H1 (cell line): ENCODE results near the gene SPAG17. TPM values are rescaled to one million over a fixed set of nuclear protein-coding genes. Genes with fewer than 3 reads are reported as not detected.

Source experiments
- CTCF ChIA-PET: fragments of 300-600 bp; sonication (Branson Sonifier 250); formaldehyde crosslinking; loops from one replicate; lab custom pipeline; 2021; ENCODE audit not compliant: partially characterized antibody; lab: Charles Lee
- POLR2A ChIA-PET: fragments of 300-600 bp; sonication (Branson Sonifier 250); formaldehyde crosslinking; loops from one replicate; lab custom pipeline; 2021; ENCODE audit warnings: inconsistent platforms; ENCODE audit not compliant: partially characterized antibody; lab: Charles Lee
- DNase-seq, 2 experiments: peaks; one replicate each; pipeline versions ENCODE4 v3.0.0 to v3.0.0-alpha.2; 2010 to 2022; ENCODE audit warnings: low spot score in 2 of 2, low read depth in 1 of 2, mixed read lengths in 1 of 2
- FAIRE-seq: peaks from 2 replicates; lab custom pipeline; 2011; peaks lifted over from hg19 to GRCh38; lab: Jason Lieb, UNC
- H2AFZ ChIP-seq: 2 replicates; pipeline ENCODE4 v1.8.1; 2012; ENCODE audit warnings: low read length, inconsistent platforms
- H2AK5ac ChIP-seq: 2 replicates; pipeline ENCODE4 v1.6.1; 2013; ENCODE audit warnings: low read depth, low read length
- H2BK120ac ChIP-seq: replicated peaks from 2 replicates; pipeline ENCODE3; 2013; ENCODE audit warnings: low read depth, low read length, inconsistent platforms
- H2BK12ac ChIP-seq: 2 replicates; pipeline ENCODE4 v1.6.1; 2013; ENCODE audit warnings: low read depth, low read length
- H2BK15ac ChIP-seq: 2 replicates; pipeline ENCODE4 v1.6.1; 2013; ENCODE audit warnings: low read length
- H2BK20ac ChIP-seq: 2 replicates; pipeline ENCODE4 v1.6.1; 2013; ENCODE audit warnings: low read length
- H2BK5ac ChIP-seq: 2 replicates; pipeline ENCODE4 v1.6.1; 2013; ENCODE audit warnings: low read depth, low read length
- H3K14ac ChIP-seq: 2 replicates; pipeline ENCODE4 v1.6.1; 2013; ENCODE audit warnings: inconsistent platforms; ENCODE audit not compliant: insufficient read length
- H3K18ac ChIP-seq: 2 replicates; pipeline ENCODE4 v1.6.1; 2013; ENCODE audit warnings: low read length; ENCODE audit errors: extremely low read depth
- H3K23ac ChIP-seq: 2 replicates; pipeline ENCODE4 v1.6.1; 2013; ENCODE audit warnings: inconsistent platforms; ENCODE audit not compliant: insufficient read length
- H3K23me2 ChIP-seq: 2 replicates; pipeline ENCODE4 v1.6.1; 2013; ENCODE audit warnings: low read depth, low read length
- H3K27ac ChIP-seq: 2 replicates; pipeline ENCODE4 v1.6.1; 2011; ENCODE audit warnings: low read depth, low read length, inconsistent platforms
- H3K27me3 ChIP-seq, 4 experiments: replicated peaks in 1 of 4; 1 replicate in 1 of 4; 2 replicates in 3 of 4; pipeline versions ENCODE4 v1.6.1 to v1.8.1; 2011 to 2013; ENCODE audit warnings: low read length in 3 of 4, mild to moderate bottlenecking in 3 of 4, inconsistent platforms in 2 of 4, mixed read lengths in 2 of 4, moderate library complexity in 1 of 4; ENCODE audit not compliant: control insufficient read depth in 3 of 4, insufficient read depth in 3 of 4; ENCODE audit errors: extremely low read depth in 1 of 4
- H3K36me3 ChIP-seq, 4 experiments: 2 replicates each; pipeline versions ENCODE4 v1.6.1 to v1.8.1; 2011 to 2013; ENCODE audit warnings: mild to moderate bottlenecking in 4 of 4, low read length in 3 of 4, moderate library complexity in 2 of 4, control low read depth in 1 of 4, inconsistent platforms in 1 of 4; ENCODE audit not compliant: insufficient read depth in 4 of 4, control insufficient read depth in 2 of 4
- H3K4ac ChIP-seq: replicated peaks from 2 replicates; pipeline ENCODE3; 2013; ENCODE audit warnings: low read length, low read depth, mixed read lengths, inconsistent platforms; ENCODE audit not compliant: insufficient read length
- H3K4me1 ChIP-seq, 4 experiments: replicated peaks in 1 of 4; 1 replicate in 1 of 4; 2 replicates in 3 of 4; pipeline versions ENCODE4 v1.6.1 to v1.8.1; 2011 to 2013; ENCODE audit warnings: low read length in 3 of 4, inconsistent platforms in 2 of 4, mixed read lengths in 1 of 4; ENCODE audit not compliant: insufficient read depth in 4 of 4, control insufficient read depth in 3 of 4
- H3K4me2 ChIP-seq, 2 experiments: 2 replicates each; pipeline versions ENCODE4 v1.6.1 to v1.8.1; 2011 to 2013; ENCODE audit warnings: low read depth in 2 of 2, low read length in 2 of 2, control low read depth in 1 of 2, inconsistent platforms in 1 of 2, mild to moderate bottlenecking in 1 of 2; ENCODE audit not compliant: insufficient read depth in 1 of 2
- H3K4me3 ChIP-seq, 4 experiments: fragments of 200-600, 300-600 bp in 1 of 4; sonication (generic), shearing (Covaris generic), sonication (Bioruptor Twin) in 1 of 4; 2 replicates each; pipeline versions ENCODE4 v1.5.1 to v1.8.1; 2011 to 2016; ENCODE audit warnings: low read length in 4 of 4, low read depth in 3 of 4, control low read depth in 2 of 4, inconsistent platforms in 2 of 4, mild to moderate bottlenecking in 2 of 4, mixed read lengths in 1 of 4, moderate library complexity in 1 of 4; ENCODE audit not compliant: insufficient read depth in 2 of 4; ENCODE audit errors: extremely low read depth in 1 of 4
- H3K56ac ChIP-seq: replicated peaks from 2 replicates; pipeline ENCODE3; 2013; ENCODE audit warnings: low read depth, mild to moderate bottlenecking, mixed read lengths, low read length, inconsistent platforms; ENCODE audit not compliant: insufficient read length
- H3K79me1 ChIP-seq: 2 replicates; pipeline ENCODE4 v1.6.1; 2013; ENCODE audit warnings: low read depth, low read length, control low read depth
- H3K79me2 ChIP-seq, 2 experiments: 2 replicates each; pipeline versions ENCODE4 v1.6.1 to v1.8.1; 2012 to 2013; ENCODE audit warnings: low read length in 2 of 2, mild to moderate bottlenecking in 2 of 2, inconsistent platforms in 1 of 2; ENCODE audit not compliant: insufficient read depth in 2 of 2, control insufficient read depth in 1 of 2
- H3K9ac ChIP-seq, 4 experiments: replicated peaks in 1 of 4; 1 replicate in 1 of 4; 2 replicates in 3 of 4; pipeline versions ENCODE4 v1.6.1 to v1.8.1; 2011 to 2013; ENCODE audit warnings: low read depth in 3 of 4, low read length in 3 of 4, control low read depth in 2 of 4, mild to moderate bottlenecking in 2 of 4, moderate library complexity in 2 of 4, inconsistent platforms in 1 of 4; ENCODE audit errors: extremely low read depth in 1 of 4
- H3K9me3 ChIP-seq, 2 experiments: 2 replicates each; pipeline versions ENCODE4 v1.6.1 to v1.8.1; 2012 to 2013; ENCODE audit warnings: mild to moderate bottlenecking in 2 of 2, moderate library complexity in 2 of 2, control low read depth in 1 of 2, inconsistent platforms in 1 of 2, low read depth in 1 of 2, low read length in 1 of 2, mixed read lengths in 1 of 2; ENCODE audit not compliant: insufficient read depth in 2 of 2
- H4K20me1 ChIP-seq, 2 experiments: replicated peaks in 1 of 2; 2 replicates each; pipeline versions ENCODE3 to v1.8.1; 2011 to 2013; ENCODE audit warnings: inconsistent platforms in 2 of 2, low read length in 2 of 2, mild to moderate bottlenecking in 1 of 2; ENCODE audit not compliant: insufficient read depth in 2 of 2, control insufficient read depth in 1 of 2
- H4K5ac ChIP-seq: 2 replicates; pipeline ENCODE4 v1.6.1; 2013; ENCODE audit warnings: low read length, low read depth, mixed read lengths, inconsistent platforms; ENCODE audit not compliant: insufficient read length
- H4K8ac ChIP-seq: 2 replicates; pipeline ENCODE4 v1.8.0; 2013; ENCODE audit warnings: mild to moderate bottlenecking, moderate library complexity, low read length, inconsistent platforms; ENCODE audit not compliant: insufficient read depth; ENCODE audit errors: extremely low read depth
- H4K91ac ChIP-seq: replicated peaks from 2 replicates; pipeline ENCODE3; 2013; ENCODE audit warnings: low read length, mixed read lengths, inconsistent platforms; ENCODE audit not compliant: insufficient read length
- ASH2L ChIP-seq: fragments of 200-600, 300-600 bp; sonication (generic); IDR thresholded peaks from one replicate; pipeline ENCODE4 v1.7.1; 2017; ENCODE audit warnings: low read length
- BRCA1 ChIP-seq: IDR thresholded peaks from 2 replicates; pipeline ENCODE4 v1.6.1; 2012; ENCODE audit warnings: low read depth, low read length, improper control_type of control experiment
- CBX5 ChIP-seq: fragments of 300-800, 300-1000 bp; sonication (generic); IDR thresholded peaks from 2 replicates; pipeline ENCODE4 v1.7.1; 2016; ENCODE audit warnings: antibody characterized with exemption, low read length, low read depth
- CREB1 ChIP-seq: IDR thresholded peaks from 2 replicates; pipeline ENCODE4 v1.6.1; 2012; ENCODE audit warnings: inconsistent platforms
- CTBP2 ChIP-seq: IDR thresholded peaks from 2 replicates; pipeline ENCODE4 v1.7.0; 2011; ENCODE audit warnings: borderline replicate concordance, mild to moderate bottlenecking, moderate library complexity, mixed read lengths, low read length; ENCODE audit not compliant: insufficient read depth, insufficient read length
- HDAC6 ChIP-seq: IDR thresholded peaks from one replicate; pipeline ENCODE4 v1.7.1; 2012; ENCODE audit warnings: low read depth, mild to moderate bottlenecking, inconsistent platforms, low read length, moderate library complexity
- JUN ChIP-seq: IDR thresholded peaks from 2 replicates; pipeline ENCODE4 v1.6.1; 2011; ENCODE audit warnings: low read depth, mild to moderate bottlenecking, improper control_type of control experiment, low read length
- POLR2A ChIP-seq, 2 experiments: IDR thresholded peaks; 1 replicate in 1 of 2; 2 replicates in 1 of 2; pipeline ENCODE4 v1.6.1; 2011; ENCODE audit warnings: low read depth in 2 of 2, low read length in 2 of 2, mild to moderate bottlenecking in 2 of 2; ENCODE audit errors: control extremely low read depth in 1 of 2
- RFX5 ChIP-seq: IDR thresholded peaks from 2 replicates; pipeline ENCODE4 v1.6.1; 2011; ENCODE audit warnings: low read depth, low read length, improper control_type of control experiment, borderline replicate concordance
- TAF7 ChIP-seq: optimal IDR thresholded peaks from 2 replicates; pipeline ENCODE3; 2011; ENCODE audit warnings: low read depth, mild to moderate bottlenecking, inconsistent platforms, low read length, moderate library complexity, borderline replicate concordance
- ZNF274 ChIP-seq: IDR thresholded peaks from 2 replicates; pipeline ENCODE4 v1.7.0; 2012; ENCODE audit warnings: low read length, borderline replicate concordance; ENCODE audit errors: extremely low read depth
- WGBS, 2 experiments: shearing (Covaris generic) in 1 of 2; methylation state at CpG; one replicate each; pipeline versions ENCODE4 v1.1.6 to v1.1.7; 2013 to 2015; ENCODE audit warnings: low lambda C conversion rate in 2 of 2, mixed read lengths in 2 of 2, inconsistent platforms in 1 of 2, low coverage in 1 of 2, missing lambda C conversion rate in 1 of 2; ENCODE audit not compliant: insufficient replicate concordance in 2 of 2, insufficient coverage in 1 of 2, insufficient read length in 1 of 2; ENCODE audit errors: extremely low coverage in 1 of 2, missing lambda C conversion rate in 1 of 2; 5-methylcytosine and 5-hydroxymethylcytosine counted together
- polyA plus RNA-seq, 7 experiments: library from polyadenylated mRNA; depleted of rRNA in 3 of 7; stranded (reverse) in 5 of 7; unstranded in 2 of 7; fragments of >200 nt in 5 of 7; fragments of 200-250 nt in 2 of 7; gene quantifications; 1 replicate in 5 of 7; 2 replicates in 1 of 7; 4 replicates in 1 of 7; pipeline versions ENCODE4 v1.2.1 to v1.2.3, GENCODE V29; 2011 to 2013; ENCODE audit warnings: missing spikeins in 2 of 7, mixed read lengths in 2 of 7
- total RNA-seq: library from RNA; stranded (reverse); fragmentation: NEBNext Ultra II Directional; extraction: Animal tissue kit (Norgen Biotek cat#: 25700); gene quantifications from 2 replicates; pipeline ENCODE4 v1.2.1, GENCODE V29; 2021
- TF ChIP-seq, protein P1 (sequence below): IDR thresholded peaks from 2 replicates; pipeline ENCODE4 v1.6.1; 2012; ENCODE audit warnings: low read length, inconsistent platforms
- TF ChIP-seq, protein P2 (sequence below): IDR thresholded peaks from 2 replicates; pipeline ENCODE4 v1.6.1; 2012; ENCODE audit warnings: inconsistent platforms

SPAG17 gene
- total and polyA plus RNA-seq, 2 of the 8 experiments (the other 6 are each of a cell fraction or from before 2014, with no cell fraction given) = 0.56 to 0.62 TPM

DNA sequence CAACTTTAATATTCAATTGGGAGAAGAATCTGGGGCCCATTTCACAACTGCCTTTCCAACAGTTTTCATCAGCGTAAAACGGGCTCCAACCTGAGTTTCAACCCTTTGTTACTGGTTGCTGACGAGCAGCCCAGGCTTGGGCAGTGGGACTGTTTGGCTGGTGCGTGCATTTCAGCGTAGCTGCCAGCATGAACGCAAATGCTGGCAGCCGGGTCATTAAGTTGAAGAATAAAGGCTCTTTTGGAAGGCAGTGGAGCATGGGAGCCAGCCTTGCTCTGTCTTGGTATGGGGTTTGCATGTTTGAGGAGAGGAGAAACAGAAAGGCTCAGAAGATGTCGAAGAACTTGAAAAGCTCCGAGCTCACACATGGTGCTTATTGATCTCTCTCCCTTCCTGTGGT is 214.8 kb downstream of the SPAG17 start:
- Histone ChIP-seq H3K4me3 (no peak overlapping the region), H3K79me2 (no peaks in the 10 kb centered on the region), H4K20me1 (no peaks in the 10 kb centered on the region), H3K4me2 (no peak overlapping the region), H3K4me1 (peaks cover 0 to 5% (median 1%) of the 10 kb centered on the region in 4 experiments; a peak in 4 of 7 replicates), H3K27ac (no peak overlapping the region), H3K18ac (no peak overlapping the region), H2BK120ac (no peak overlapping the region), H3K4ac (no peak overlapping the region), H3K56ac (no peak overlapping the region), H3K14ac (no peak overlapping the region), H3K27me3 (no peaks in the 10 kb centered on the region), H2BK20ac (no peak overlapping the region), H3K23me2 (no peaks in the 10 kb centered on the region), H2AFZ (no peak overlapping the region), H3K36me3 (no peaks in the 10 kb centered on the region), H3K23ac (no peak overlapping the region), H4K91ac (no peak overlapping the region), H2AK5ac (no peak overlapping the region), H3K9ac (no peak overlapping the region), H2BK15ac (no peak overlapping the region), H2BK12ac (no peak overlapping the region), H4K8ac (no peak overlapping the region), H3K9me3 (no peaks in the 10 kb centered on the region), H4K5ac (no peak overlapping the region), H2BK5ac (no peak overlapping the region), H3K79me1 (no peaks in the 10 kb centered on the region)
- ChIA-PET POLR2A (no interaction called here), CTCF (no interaction called here)
- no peak for FAIRE-seq
- WGBS, 2 experiments = 92% methylated on average over 9 of the region's 9 CpGs; no CpG with 5 or more reads in 1 of the 2 experiments
- no peak for DNase-seq
- TF ChIP-seq BRCA1 (no peak), CBX5 (no peak), JUN (no peak), RFX5 (no peak), ASH2L (no peak), ZNF274 (no peak), TAF7 (no peak), CREB1 (no peak), HDAC6 (no peak), CTBP2 (no peak), POLR2A (IDR thresholded peaks at IDR 0.05; ENCODE audit: control extremely low read depth in 1 of 2, low read depth in 2 of 2, low read length in 2 of 2) (no peak)
- TF ChIP-seq, protein P1, sequence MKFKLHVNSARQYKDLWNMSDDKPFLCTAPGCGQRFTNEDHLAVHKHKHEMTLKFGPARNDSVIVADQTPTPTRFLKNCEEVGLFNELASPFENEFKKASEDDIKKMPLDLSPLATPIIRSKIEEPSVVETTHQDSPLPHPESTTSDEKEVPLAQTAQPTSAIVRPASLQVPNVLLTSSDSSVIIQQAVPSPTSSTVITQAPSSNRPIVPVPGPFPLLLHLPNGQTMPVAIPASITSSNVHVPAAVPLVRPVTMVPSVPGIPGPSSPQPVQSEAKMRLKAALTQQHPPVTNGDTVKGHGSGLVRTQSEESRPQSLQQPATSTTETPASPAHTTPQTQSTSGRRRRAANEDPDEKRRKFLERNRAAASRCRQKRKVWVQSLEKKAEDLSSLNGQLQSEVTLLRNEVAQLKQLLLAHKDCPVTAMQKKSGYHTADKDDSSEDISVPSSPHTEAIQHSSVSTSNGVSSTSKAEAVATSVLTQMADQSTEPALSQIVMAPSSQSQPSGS = no peak
- TF ChIP-seq, protein P2, sequence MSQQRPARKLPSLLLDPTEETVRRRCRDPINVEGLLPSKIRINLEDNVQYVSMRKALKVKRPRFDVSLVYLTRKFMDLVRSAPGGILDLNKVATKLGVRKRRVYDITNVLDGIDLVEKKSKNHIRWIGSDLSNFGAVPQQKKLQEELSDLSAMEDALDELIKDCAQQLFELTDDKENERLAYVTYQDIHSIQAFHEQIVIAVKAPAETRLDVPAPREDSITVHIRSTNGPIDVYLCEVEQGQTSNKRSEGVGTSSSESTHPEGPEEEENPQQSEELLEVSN = no peak
